LNCAP (cell line): Measurements from ENCODE around the gene HGFAC.

ENCODE experiments used
- TF ChIP-seq, protein P1 (sequence below): fragments of 450-650 bp; IDR thresholded peaks from 2 replicates; pipeline ENCODE4 v1.5.1; 2017; ENCODE audit warnings: mild to moderate bottlenecking

HGFAC gene

DNA sequence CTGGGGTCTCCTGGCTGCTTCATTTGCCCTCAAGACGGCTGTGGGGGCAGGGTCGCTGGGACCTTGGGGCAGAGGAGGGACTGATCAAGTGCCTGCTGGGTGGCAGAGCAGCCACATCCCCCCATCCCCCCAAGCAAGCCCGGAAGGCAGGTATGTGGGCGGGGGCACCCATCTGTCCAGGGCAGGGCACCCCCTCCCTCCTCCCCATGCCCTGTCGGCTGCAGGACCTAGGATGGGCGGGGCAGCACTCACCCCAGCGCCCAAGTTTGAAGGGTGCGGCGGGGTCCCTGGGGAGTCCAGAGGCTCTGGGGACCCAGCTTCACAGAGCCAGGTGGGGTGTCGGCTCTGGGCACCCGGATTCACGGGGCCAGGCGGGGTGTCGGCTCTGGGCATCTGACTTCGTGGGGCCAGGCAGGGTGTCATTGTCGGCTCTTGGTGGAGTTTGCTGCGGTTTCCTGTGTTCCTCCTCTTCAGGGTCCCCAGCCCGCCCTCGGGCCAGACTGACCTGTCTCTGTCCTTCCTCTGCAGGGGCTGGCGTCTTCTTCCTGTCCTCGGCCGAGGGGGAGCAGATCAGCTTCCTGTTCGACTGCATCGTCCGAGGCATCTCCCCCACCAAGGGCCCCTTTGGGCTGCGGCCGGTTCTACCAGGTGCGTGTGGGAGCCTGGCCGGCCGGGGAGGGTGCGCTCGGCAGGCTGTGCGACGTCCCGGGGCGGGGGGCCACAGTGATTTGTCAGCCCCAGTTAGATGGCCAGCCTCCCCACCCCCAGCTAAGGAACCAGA lies 43.4 kb downstream of the HGFAC start:
- TF ChIP-seq, protein P1, sequence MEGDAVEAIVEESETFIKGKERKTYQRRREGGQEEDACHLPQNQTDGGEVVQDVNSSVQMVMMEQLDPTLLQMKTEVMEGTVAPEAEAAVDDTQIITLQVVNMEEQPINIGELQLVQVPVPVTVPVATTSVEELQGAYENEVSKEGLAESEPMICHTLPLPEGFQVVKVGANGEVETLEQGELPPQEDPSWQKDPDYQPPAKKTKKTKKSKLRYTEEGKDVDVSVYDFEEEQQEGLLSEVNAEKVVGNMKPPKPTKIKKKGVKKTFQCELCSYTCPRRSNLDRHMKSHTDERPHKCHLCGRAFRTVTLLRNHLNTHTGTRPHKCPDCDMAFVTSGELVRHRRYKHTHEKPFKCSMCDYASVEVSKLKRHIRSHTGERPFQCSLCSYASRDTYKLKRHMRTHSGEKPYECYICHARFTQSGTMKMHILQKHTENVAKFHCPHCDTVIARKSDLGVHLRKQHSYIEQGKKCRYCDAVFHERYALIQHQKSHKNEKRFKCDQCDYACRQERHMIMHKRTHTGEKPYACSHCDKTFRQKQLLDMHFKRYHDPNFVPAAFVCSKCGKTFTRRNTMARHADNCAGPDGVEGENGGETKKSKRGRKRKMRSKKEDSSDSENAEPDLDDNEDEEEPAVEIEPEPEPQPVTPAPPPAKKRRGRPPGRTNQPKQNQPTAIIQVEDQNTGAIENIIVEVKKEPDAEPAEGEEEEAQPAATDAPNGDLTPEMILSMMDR, result no peak

DNA sequence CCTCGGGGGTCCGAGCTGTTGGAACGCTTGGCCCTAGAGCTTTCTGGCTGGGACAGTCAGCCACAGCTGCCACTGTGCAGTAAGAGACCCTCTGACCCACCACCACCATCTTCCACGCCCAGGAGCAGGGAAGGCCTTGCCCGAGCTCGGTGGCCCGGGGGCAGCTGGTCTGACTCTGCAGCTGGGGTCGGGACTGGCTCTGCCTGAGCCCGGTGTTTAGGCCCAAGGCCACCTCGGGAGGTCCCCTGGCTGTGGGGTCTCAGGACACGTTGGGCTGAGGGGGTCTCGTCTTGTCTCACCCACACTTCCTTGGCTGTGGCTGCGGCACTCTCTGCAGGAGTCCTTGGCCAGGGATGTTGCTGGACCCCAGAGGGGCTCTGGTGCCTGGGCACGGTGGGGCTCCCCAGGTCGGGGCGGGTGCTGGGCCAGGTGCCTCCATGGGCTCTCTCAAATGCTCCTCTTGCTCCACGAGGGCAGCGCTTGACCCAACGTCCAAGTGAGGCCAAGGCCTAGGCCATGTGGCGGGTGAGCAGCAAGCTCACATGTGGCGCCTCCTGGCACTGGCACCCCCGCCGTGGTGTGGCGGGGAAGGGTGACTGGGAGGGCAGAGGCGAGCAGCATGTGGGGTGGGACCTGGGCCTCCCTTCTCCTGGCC lies 44.2 kb downstream of the HGFAC start:
- TF ChIP-seq, protein P1, result no peak

DNA sequence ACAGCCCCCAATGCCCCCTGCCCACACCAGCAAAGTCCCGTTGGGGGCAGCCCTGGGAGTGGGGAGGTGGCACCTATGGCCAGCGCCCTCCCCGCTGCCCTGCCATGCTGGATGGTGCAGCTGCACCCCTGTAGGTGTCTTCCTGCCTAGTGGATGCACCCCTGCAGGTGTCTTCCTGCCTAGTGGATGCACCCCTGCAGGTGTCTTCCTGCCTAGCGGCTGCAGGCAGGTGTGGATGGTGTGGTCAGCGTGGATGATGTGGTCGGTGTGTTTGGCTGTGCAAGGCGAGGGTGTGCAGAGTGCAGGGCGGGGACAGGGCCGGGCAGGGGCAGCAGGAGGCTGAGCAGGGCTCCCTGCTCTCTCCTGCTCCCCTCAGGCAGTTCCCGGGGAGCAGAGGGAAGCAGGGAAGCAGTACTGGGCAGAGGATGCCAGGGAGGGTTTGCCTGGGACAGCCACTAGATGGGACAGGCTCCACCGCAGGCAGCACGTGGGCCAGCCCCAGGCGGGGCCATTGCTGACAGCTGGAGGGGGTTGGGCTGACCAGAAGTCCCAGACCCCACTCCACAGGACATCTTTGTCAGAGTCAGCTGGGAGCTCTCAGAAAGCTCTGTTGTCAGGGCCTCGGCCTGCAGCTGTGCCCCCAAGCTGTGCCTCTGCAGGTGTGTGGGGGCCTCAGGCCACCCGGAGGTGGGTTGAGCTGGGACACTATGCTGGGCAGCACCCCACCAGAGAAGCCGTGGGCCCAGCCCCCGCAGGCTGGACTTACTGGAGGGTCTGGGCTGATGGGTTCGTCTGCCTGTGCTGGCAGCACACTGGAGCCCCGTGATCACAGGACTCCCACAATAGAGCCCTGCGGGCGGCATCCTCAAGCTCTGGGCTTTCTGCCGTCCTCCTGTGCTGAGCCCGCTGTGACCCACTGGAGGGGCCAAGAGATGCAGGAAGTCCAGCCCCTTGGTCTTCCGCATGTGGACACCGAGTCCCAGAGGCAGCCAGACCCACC lies 45.1 kb downstream of the HGFAC start:
- TF ChIP-seq, protein P1, result no peak

DNA sequence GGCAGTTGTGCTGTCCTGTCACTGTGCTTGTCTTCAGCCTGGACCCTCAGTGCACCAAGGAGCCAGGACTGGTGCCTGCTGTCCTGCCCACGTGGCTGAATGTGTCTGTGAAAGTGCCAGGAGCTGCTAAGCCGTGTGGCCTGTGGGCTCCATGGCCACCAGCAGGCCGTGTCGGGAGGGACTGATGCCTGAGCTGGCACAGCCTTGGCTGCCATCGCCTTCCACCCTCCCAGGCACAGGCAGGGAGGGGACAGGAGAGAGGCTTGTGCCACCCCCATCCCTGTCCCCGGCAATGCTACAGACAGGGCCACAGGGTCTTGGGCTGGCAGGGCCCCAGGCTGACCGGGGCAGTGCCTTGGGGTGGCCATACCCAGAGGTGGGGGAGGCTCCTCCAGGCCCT lies 46.1 kb downstream of the HGFAC start:
- TF ChIP-seq, protein P1, result no peak

DNA sequence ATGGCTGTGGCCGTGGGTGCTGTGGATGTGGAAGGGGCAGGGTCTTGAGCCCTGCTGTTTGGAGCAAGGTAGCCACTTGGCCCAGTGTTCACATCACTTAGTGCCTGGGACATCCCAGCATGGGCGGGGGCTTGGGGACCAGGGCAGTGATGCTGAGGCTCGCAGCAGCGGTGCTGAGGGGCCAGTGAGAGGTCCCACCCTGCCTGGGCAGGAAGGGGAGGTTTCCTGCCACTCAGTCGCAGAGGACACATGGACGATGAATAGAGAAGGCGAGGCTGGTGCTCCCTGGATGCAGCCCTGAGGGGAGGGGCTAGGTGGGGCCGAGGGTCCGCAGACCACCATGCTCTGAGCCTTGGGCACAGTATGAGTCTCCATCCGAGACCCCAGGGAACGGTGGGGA lies 47.1 kb downstream of the HGFAC start:
- TF ChIP-seq, protein P1, result no peak

DNA sequence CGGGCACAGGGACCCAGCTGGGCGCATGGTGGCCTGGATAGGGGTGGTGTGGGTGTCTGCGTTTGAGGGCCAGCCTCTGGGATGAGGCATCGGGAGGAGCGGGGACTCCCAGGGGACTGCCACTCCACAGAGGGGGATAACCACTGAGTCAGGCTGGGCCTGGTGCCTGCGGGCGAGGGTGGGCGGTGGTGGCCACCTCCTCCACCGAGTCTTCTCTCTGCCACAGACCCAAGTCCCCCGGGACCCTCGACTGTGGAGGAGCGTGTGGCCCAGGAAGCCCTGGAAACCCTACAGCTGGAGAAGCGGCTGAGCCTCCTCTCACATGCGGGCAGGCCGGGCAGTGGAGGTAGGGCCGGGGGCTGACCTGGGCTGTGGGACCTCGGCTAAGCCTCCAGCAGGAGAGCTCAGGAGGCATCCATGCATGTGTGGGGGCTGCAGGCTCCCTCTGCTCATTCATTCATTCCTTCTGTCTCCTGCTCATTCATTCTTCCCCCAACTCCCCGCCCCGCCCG lies 47.7 kb downstream of the HGFAC start:
- TF ChIP-seq, protein P1, result no peak

DNA sequence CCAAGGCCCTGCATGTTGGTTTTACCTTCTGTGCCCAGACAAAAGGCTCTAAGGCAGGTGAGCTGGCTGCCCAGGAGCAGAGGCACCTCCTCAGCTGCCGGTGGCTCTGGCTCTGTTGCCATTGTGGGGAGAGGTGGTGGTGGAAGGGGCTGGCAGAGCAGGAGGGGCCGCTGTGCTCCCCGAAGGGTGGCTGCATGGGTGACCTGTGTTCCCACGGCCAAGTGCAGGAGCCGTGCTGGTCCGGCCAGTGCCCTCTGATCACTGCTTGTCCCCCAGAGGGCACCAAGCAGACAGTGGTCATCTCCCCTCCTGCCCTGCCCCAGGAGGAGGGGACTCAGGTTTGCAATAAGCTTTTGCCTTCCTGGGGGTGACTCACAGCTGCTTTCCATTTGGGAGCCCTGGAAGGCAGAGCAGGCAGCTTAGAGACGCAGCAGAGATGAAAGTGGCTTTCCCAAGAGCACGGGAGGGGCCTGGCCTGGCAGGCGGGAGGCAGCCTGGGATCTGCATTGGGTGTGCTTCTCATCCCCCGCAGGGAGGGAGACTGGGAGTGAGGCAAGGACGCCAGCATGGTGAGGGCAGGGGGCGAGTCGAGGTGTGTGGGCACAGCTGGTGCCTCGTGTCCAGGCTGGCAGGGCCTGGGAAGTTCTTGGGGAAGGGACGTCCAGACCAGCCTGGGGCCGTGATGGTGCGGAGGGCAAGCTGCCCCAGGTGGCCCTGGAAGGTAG lies 50.1 kb downstream of the HGFAC start:
- TF ChIP-seq, protein P1, result no peak
